ENCODE data around the gene MARCHF2.

The MARCHF2 gene

DNA sequence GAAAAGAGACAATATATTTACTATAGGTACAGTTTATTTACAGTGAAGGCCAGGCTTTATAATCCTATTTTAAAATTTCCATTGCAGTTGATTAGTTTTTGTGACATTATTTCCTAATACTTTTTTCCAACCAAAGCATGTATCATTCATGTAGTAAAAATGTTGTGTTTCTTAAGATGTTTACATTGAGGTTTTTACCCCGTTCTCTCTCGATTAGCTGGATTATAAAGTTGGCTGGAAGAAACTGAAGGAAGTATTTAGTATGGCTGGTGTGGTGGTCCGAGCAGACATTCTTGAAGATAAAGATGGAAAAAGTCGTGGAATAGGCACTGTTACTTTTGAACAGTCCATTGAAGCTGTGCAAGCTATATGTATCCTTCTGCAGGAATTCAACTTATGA, 52.9 kb downstream of the MARCHF2 start:
- Histone ChIP-seq H4K20me1 (ENCODE audit: low read depth, low read length) (peaks cover 25% of the 10 kb centered on the region), H2AFZ (ENCODE audit: low read depth, low read length, severe bottlenecking) (no peak overlapping the region), H3F3A (ENCODE audit: insufficient read depth) (0 out of 2 replicates have a peak, but pooled peaks cover 6% of the 10 kb centered on the region), H3K4me3 (ENCODE audit: insufficient read depth, low read length, poor library complexity, severe bottlenecking) (no peak overlapping the region), H3K79me2 (ENCODE audit: insufficient read depth, low read length) (peaks cover 66% of the 10 kb centered on the region), H3K27me3 (ENCODE audit: low read length) (no peaks in the 10 kb centered on the region), H3K9me3 (ENCODE audit: insufficient read depth, low read length) (no peaks in the 10 kb centered on the region), H3K9ac (ENCODE audit: low read length) (no peak overlapping the region), H3K36me3 (ENCODE audit: low read length) (peaks cover 41% of the 10 kb centered on the region), H3K9me2 (replicated peaks; ENCODE audit: insufficient read depth, low read length) (no peaks in the 10 kb centered on the region), H3K4me2 (ENCODE audit: low read depth, low read length, poor library complexity, severe bottlenecking) (no peak overlapping the region), H3K27ac (ENCODE audit: low read depth, low read length) (no peak overlapping the region)
- no peak for TF ChIP-seq EZH2phosphoT487 (conservative IDR thresholded peaks at IDR 0.05; ENCODE audit: low read length)
- TF ChIP-seq, protein P1, sequence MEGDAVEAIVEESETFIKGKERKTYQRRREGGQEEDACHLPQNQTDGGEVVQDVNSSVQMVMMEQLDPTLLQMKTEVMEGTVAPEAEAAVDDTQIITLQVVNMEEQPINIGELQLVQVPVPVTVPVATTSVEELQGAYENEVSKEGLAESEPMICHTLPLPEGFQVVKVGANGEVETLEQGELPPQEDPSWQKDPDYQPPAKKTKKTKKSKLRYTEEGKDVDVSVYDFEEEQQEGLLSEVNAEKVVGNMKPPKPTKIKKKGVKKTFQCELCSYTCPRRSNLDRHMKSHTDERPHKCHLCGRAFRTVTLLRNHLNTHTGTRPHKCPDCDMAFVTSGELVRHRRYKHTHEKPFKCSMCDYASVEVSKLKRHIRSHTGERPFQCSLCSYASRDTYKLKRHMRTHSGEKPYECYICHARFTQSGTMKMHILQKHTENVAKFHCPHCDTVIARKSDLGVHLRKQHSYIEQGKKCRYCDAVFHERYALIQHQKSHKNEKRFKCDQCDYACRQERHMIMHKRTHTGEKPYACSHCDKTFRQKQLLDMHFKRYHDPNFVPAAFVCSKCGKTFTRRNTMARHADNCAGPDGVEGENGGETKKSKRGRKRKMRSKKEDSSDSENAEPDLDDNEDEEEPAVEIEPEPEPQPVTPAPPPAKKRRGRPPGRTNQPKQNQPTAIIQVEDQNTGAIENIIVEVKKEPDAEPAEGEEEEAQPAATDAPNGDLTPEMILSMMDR (IDR thresholded peaks at IDR 0.05; ENCODE audit: insufficient read depth, low read length, poor library complexity, severe bottlenecking), result no peak

- Histone ChIP-seq H3K9me2 (replicated peaks; ENCODE audit: insufficient read depth, low read length) (no peaks in the 10 kb centered on the region), H3K9me3 (ENCODE audit: insufficient read depth, low read length) (no peaks in the 10 kb centered on the region), H3K36me3 (ENCODE audit: low read length) (peaks cover 43% of the 10 kb centered on the region), H2AFZ (ENCODE audit: low read depth, low read length, severe bottlenecking) (no peak overlapping the region), H3K27ac (ENCODE audit: low read depth, low read length) (no peak overlapping the region), H3K4me3 (ENCODE audit: insufficient read depth, low read length, poor library complexity, severe bottlenecking) (no peak overlapping the region), H3F3A (ENCODE audit: insufficient read depth) (peaks cover 15% of the 10 kb centered on the region), H3K9ac (ENCODE audit: low read length) (no peak overlapping the region), H3K4me2 (ENCODE audit: low read depth, low read length, poor library complexity, severe bottlenecking) (no peak overlapping the region), H3K27me3 (ENCODE audit: low read length) (no peaks in the 10 kb centered on the region), H3K79me2 (ENCODE audit: insufficient read depth, low read length) (peaks cover 45% of the 10 kb centered on the region), H4K20me1 (ENCODE audit: low read depth, low read length) (0 out of 2 replicates have a peak, but pooled peaks cover 6% of the 10 kb centered on the region)
- TF ChIP-seq EZH2phosphoT487 (conservative IDR thresholded peaks at IDR 0.05; ENCODE audit: low read length), result no peak
- TF ChIP-seq, protein P1 (IDR thresholded peaks at IDR 0.05; ENCODE audit: insufficient read depth, low read length, poor library complexity, severe bottlenecking), result no peak
Measured at GRCh38 chr19:8468124-8468523, 55.0 kb downstream of the MARCHF2 start.

DNA sequence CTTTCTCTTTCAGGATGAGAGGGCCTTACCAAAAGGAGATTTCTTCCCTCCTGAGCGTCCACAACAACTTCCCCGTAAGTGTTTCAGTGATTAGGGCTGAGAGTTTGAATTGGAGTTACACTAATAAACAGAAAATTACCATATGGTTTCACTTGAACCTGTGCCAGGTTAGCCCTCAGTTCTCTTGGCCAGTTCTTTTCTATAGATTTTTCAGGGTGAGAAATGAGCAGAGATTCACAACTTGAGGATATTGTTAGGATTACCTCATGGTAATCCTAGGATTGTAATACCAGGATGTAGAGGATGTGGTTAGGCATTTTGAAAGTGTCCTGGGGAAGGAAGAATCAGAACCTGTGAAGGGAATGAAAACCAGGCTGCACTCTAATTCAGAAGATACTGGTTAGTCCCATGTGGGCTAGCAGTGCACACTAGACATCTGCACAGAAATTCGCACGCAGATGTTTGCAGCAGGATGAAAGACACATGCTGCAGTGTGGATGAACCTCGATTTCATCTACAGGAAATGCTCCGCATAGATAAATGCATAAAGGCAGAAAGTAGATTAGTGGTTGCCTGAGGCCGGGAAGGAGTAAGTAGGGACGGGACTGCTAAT, 55.8 kb downstream of the MARCHF2 start:
- H3K27me3 ChIP-seq (ENCODE audit: low read length), result no peaks in the 10 kb centered on the region
- H3K9ac ChIP-seq (ENCODE audit: low read length), result no peak overlapping the region
- H3F3A ChIP-seq (ENCODE audit: insufficient read depth), result peaks cover 22% of the 10 kb centered on the region
- peaks cover 6% of the 10 kb centered on the region; the same call in 1 of the 2 replicates for H4K20me1 ChIP-seq (ENCODE audit: low read depth, low read length)
- TF ChIP-seq, protein P1 (IDR thresholded peaks at IDR 0.05; ENCODE audit: insufficient read depth, low read length, poor library complexity, severe bottlenecking), result no peak
- TF ChIP-seq EZH2phosphoT487 (conservative IDR thresholded peaks at IDR 0.05; ENCODE audit: low read length), result no peak
- no peak overlapping the region for H3K4me2 ChIP-seq (ENCODE audit: low read depth, low read length, poor library complexity, severe bottlenecking)
- H3K4me3 ChIP-seq (ENCODE audit: insufficient read depth, low read length, poor library complexity, severe bottlenecking), result no peak overlapping the region
- H3K36me3 ChIP-seq (ENCODE audit: low read length), result peaks cover 36% of the 10 kb centered on the region
- H3K9me3 ChIP-seq (ENCODE audit: insufficient read depth, low read length), result no peaks in the 10 kb centered on the region
- no peak overlapping the region for H3K27ac ChIP-seq (ENCODE audit: low read depth, low read length)
- no peaks in the 10 kb centered on the region for H3K9me2 ChIP-seq (replicated peaks; ENCODE audit: insufficient read depth, low read length)
- H2AFZ ChIP-seq (ENCODE audit: low read depth, low read length, severe bottlenecking), result no peak overlapping the region
- peaks cover 37% of the 10 kb centered on the region for H3K79me2 ChIP-seq (ENCODE audit: insufficient read depth, low read length)
